ENCODE results near the gene DLGAP3.
A peak's percentile ranks its signal among the peaks of the same experiment; 100 is the strongest.

DLGAP3 gene

DNA sequence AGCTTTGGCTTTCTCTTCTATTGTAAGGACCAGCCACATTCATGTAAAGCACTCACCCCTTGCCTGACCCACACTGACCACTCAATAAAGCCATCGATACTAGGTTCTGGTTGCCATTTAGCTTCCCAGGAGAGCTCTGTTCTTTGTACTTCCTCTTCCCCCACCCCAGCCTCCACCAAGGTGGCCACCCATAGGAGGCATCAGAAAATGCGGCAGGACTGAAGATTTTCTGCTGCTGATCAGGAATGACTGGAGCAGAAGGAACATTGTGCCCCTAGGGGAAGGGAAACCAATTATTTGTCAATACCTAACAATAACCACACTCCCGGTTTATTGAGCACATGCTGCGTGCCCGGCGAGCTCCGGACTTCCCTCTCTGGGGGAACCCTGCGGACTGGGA lies 64.7 kb downstream of the DLGAP3 start:
- DNase-seq: no peak

DNA sequence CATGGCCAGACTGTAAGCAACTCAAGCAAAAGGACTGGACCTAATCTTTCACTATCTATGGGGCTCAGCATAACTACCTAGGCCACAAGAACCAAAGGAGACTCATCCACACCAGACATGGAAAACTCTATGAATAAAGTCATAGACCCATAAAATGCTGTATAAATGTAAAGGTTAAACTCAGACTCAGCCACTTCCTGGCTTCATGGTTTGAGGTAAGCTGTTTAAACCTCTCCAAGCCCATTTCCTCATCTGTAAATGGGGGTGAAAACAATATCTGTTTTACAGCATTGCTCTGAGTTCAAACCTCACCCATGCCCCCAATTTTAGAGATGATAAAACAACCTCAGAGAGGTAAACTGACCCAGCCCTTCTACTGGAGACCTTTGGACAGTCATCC lies 65.9 kb downstream of the DLGAP3 start:
- DNase-seq: no peak

DNA sequence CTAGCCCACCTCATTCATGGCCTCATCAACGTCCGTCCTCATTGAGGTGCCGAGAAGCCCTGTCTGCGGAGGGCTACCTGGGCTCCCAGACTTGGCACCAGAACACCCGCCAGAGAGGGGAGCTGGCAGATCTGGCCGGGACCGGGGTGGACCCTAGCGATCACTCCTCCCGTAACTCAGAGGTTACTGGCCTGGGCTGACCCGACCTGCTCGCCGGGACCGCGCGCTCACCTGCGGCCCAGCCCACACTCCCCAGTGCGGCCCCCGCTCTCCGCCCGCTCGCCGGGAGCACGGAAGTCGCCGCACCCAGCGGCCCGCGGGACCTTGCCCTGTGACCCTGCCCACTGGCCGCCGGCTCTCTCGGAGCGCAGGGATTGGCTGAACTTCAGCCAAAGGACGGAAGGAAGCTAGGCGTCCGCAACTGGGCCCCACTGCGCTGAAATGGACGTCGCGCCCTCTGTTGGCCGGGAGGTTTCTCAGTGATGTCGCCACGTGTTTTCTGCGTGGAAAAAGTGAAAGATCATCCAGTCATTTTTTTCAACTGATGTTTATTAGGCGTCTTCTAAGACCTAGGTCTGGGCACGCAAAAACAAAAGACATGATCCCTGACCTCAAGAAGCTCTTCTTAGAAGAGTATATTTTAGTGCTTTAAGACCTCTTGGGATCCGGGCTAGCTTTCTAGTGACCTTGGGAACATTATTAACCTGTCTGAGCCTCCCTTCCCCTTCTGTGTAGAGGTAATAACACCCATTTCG lies 69.8 kb downstream of the DLGAP3 start, which contains the start of gene SMIM12:
SMIM12 (minus strand) TSS at position 304 of the 755 bp plus-strand sequence. CDS start 3,772 bp downstream, outside the sequence.
- DNase-seq: peak; percentile 94

DNA sequence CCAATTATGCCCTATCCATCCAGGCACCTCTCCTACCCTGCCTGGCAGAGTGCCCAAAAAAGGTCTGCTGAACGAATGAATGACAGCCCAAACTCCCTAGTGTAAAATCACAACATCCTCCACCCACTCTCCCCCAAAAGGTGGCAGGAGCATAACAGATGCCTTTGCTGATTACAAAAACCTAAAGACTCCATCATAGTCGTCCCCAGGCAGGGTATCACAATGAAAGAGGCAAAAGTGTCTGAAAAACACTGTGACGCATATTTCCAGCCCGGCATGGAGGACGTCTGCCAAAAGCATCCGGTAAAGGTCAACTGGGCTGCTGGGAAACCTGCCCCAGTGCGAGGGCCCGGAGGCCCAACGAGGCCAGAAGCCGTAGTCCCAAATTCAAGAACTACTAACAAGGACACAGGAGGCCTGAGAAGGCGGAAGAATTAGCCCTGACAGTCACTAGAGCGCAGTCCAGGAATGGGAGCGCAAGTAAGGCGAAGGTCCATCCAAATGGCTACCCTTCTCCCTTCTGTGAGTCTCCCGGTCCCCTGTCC lies 70.5 kb downstream of the DLGAP3 start:
- DNase-seq: no peak

DNA sequence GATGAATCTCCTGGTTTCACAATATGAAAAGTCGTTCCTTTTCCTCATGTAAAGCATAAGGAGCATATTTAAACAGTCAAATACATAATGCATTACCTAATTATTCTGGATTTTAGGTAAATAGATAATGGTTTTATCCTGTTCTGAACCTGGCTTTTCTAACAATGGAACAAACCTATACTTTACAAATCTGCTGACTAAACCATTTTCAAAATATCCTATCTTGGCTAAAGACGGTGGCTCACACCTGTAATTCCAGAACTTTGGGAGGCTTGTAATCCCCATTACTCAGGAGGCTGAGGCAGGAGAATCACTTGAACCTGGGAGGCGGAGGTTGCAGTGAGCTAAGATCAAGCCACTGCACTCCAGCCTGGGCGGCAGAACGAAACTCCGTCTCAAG lies 72.8 kb downstream of the DLGAP3 start:
- DNase-seq: no peak

DNA sequence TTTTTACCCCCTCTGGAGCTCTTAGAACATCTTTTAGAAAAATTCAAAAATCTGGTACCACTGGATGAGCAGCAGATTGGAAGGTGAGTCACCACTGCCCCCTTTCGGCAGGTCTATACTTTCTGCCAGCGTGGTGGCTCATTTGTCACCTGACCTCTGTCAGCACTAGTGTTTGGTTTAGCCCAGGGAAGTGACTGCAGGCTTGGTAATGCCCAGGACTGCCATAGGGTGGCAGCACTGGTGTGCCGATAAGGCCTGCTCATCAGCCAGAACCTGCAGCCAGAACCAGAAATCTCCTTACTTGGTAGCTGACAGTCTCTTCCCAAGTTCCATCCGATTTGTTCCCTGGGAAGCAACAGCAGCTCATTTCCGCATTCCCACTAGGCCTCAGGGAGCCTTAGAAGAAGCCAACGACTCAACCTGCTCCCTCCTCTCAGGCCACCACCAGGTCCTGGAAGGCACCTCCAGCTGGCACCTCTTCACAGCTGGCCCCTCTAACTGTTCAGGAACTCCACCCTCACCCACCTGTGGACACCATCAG lies 76.7 kb downstream of the DLGAP3 start:
- DNase-seq: peak; percentile 95

DNA sequence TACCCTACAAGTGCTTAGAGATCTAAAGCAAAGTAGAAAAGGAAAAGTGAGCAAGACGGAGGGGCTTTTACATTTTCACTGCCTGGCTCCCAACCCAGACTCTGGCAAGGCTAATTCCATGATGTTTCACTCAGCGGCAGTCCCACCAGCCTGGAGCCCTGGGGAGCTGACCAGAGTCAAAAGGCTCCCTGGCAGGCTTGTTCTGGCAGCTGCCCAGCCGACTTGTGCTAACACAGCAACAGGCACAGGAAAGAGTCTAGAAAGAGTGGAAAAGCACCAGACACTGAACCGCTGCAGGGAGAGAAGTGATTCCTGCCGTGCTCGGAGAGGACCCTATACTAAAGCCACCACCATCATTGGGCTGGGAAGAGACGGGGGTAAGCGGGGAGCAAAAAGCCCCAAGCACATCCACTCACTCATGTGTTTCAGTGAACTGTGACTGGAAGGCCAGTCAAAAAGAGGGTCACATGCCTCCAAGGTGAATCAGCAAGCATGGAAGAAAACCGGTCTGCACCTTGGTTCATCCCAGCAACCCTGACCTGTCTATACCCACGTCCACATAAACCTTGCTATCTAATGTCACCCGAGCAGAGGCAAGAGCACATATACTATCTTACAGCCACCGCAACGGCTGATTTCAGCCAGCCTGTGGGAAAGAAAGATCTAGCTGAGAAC lies 77.9 kb downstream of the DLGAP3 start:
- DNase-seq: no peak

DNA sequence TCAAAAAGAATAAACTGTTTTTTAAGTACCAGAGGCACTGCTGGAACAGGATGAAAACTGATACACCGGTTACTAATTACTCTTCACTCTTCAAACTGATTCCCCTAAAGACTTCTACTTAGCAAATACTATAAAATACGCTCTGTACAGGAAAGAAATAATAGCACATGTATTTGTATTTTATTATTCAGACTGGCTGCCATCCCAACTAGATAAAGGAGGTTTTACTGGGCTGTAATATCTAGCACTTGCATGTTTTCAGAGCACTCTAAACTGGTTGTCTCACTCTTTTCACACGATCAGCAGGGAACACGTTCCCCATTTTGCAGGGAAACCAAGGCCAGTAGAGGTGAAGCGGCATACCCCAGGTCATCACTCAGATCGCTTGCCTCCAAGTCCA lies 79.1 kb downstream of the DLGAP3 start:
- DNase-seq: no peak

DNA sequence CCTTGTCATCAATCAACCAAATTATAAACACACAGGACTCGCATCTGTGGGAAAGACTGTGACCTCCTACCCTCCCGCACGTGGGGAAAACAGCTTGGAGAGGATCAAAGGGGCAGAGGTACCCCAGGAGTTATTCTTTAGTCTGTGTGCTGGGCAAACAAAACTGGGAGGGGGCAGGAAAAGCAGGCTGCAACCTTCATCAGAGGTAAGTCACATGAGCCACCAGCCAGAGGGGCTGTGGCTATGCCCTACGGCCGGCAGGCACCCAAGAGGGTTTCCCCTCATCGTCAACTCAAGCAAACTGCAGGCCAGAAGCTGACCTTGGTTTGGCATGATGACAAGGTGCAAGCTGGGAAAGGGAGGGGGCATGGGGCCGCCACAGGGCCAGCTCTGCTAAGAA lies 82.4 kb downstream of the DLGAP3 start:
- DNase-seq: no peak

DNA sequence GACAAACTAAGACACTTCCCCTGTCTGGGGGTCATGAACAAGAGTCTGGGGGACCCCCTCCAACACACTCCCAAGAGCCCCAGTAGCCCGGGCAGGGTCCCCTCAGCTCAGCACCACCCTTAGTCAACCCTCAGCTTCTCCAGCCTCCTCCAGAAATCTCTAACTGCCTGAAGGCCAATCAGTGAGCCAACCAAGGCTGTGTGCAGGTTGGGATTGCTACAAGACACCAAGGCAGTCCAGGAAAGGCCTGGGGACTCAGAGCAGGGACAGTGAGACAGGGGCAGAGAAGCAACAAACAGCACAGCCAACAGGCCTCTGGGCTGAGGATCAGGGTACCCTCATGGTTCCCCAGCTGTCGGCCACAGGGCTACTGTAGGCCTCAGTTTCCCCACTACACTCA lies 83.2 kb downstream of the DLGAP3 start:
- DNase-seq: no peak

DNA sequence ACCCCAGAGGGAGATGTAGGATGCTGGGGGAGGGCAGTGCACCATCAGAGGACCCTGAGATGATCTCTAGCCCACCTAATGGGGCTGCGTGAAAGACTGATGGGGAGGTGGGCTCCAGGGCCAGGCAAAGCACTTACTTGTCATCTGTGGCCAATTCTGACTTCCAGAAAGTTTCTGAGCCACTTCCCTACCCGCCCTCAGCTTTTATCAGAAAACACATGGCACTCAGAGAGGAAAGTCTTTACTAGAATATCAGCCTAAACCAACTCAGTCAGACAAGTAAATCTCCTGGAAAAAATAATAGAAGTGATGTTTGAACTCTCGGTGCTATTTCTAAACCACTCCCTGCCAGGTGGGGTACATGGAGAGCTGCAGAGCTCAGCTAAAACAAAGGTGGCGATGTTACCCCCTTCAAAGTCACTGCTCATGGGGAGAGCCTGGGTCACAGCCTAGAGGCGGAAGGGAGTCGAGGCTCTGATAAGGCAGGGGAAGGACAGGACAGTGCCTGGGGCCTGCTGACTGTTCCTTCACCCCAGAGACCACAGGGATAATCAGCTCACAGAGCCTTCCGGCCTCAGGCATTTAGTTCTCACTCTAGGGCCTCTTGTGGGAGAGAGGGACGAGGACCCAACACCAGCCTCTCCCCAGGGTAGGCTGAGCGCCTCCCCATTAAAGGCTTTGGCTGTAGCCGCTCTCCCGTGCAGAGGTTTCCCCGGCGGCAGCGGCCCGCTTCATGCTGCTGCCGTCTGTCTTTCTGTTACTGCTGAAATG lies 84.1 kb downstream of the DLGAP3 start:
- no peak for DNase-seq

DNA sequence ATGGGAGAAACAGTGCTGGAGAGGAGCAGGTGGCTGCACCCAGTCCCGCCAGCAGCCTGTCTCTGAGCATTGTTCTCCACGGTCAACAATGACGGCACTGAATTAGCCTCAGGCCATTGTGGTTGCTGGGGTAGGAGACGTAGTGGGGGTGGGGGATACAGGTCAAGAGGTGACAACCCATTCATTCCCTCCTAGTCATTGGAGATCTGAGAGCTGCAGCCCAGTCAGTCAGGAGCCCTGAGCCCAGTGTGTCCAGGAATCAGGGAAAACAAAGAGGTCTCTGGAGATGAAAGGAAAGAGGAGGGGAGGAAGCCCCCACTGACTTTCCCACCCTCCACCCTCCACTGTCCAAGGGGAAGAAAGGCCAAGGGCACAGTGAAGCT lies 85.2 kb downstream of the DLGAP3 start:
- DNase-seq: peak; percentile 62

DNA sequence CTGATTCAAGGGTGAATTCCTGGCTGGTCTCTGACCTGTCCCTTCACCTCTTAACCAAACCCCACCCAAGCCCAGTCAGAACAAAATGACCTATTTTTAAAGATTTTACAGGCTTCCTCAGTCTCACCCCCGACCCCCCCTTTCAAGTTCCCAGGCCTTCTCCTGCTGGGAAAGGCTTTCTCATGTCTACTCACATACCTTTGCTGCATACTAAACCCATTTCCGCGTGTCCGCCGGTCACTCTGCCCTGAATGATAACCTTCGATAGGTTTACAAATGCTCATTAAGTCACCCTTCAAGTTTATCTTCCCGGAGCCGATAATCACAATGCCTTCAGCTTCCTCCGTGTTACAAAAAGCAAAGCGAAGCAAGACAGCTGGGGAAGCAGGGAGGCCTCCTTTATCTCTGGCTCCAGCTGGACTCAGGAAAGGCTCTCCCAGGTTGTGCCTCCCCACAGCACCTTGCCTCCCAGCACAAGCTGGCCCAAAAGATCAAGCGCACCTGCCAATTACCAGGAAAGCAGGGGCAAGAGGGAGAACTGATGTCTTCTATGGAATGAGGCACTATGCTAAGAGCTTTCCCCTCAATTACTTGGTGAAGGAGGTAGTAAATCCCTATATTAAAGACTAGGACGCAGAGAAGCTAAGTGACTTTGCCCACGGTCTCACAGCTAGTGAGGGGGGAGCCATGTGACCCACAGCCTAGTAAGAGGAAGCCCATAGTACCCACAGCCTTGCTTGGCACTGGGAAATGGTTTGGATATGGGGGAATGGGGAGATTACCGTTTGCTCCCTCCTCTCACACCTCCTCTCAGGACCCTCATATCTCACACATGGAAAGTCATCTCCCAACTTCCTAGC lies 85.8 kb downstream of the DLGAP3 start:
- DNase-seq: peak; percentile 30

DNA sequence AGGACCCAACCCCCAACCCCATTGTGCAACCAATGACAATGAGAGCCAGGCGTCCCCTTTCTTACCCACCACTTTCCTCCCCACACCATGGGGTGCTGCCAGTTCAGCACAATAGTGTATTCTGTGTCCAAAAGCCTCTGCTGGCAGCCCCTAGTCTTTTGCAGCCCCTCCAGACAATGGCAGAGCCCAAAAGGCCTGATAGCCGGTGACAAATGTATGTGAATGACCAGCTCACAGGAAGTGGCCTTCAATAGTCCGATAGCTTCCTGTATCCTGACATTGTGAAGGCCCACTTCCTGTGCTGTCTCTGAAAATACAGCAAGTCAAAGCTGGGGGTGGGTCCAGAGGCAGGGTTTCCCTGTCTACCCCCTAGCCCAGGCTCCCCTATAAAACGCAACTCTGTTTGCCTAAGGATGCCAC lies 86.5 kb downstream of the DLGAP3 start:
- no peak for DNase-seq

DNA sequence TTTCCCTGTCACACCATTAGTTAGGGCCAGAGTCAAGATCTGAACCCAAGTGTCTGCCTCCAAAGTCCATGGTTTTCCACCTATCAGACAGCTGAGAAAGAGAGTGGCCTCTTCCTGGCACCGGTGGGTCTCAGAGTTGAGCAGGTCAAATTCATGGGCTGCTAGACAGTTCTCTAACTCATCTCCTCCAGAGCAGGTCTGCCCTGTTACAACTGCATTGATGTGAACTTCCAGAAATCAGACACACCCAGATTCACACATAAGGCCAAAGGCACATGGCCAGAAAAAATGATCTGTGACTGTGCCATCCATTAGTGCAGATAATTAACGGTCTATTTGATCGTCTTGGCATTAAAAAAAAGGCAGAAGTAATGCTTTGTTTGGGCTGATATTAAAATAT lies 87.4 kb downstream of the DLGAP3 start:
- no peak for DNase-seq

DNA sequence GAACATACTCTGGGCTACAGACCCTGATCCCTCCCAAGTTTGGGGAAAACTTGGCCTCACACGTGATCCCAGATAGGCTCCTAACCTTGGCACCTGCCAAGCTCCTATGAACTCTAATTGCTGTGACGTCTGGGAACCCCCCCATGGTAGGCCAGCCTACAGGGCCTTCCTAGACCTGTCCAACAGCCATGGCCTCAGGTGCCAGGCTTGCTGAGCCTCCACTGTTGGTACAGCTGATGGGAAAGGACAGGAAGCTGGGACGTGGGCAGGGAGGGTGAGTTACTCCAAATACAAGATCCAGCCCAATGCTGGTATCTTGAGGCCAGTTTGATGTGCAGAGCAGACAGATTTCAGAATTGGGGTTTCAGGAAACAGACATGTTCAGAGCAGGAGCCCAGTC lies 89.0 kb downstream of the DLGAP3 start:
- no peak for DNase-seq

DNA sequence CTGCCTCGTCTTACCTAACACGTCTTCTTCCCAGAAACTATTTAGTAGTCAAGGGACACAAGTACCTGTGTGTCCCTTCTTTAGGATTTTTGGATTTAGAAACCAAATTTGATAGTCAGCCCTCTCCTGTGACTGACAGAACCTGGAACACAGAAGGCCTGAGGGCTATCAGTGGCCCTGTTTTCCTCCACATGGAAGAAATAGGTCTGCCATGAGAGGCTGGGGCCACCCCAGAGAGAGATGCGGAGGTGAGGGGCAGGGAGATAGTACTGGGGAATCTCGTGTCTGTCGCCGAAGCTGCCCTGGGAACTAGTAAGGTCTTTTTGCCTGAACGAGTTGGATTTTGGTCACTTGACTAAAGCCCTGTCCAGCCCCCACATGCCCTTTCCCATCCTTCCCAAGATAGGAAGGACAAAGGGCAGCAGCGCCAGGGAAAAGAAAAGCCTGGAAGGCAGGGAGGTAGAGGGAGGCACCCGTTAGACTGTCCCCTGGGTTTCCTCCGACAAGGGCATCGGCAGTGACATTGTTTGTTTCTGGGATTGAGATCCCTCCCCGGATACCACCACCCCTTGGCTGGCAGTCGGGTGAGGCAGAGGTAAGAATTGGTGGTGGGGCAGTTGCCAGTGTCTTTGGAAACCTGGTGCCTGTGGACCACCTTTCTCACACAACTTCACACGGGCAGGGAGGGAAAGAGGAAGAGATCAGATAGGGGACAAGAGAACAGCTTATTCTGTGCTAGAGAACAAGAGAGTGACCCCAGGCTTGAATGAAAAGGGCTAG lies 89.7 kb downstream of the DLGAP3 start:
- no peak for DNase-seq

DNA sequence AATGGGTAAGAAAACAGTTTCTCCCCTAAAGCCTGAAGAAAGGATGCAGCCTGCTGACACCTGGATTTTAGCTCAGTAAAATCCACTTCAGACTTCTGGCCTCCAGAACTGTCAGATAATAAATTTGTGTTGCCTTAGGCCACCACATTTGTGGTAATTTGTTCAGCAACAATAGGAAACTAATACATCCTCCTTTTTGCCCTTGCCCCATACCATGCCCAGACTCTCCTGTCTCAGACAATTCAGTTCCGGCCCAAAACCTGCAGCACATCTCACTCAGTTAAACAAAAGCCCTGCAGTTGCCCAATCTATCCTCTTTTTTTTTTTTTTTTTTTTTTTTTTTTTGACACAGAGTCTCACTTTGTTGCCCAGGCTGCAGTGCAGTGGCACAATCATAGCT lies 95.7 kb downstream of the DLGAP3 start:
- DNase-seq: no peak

DNA sequence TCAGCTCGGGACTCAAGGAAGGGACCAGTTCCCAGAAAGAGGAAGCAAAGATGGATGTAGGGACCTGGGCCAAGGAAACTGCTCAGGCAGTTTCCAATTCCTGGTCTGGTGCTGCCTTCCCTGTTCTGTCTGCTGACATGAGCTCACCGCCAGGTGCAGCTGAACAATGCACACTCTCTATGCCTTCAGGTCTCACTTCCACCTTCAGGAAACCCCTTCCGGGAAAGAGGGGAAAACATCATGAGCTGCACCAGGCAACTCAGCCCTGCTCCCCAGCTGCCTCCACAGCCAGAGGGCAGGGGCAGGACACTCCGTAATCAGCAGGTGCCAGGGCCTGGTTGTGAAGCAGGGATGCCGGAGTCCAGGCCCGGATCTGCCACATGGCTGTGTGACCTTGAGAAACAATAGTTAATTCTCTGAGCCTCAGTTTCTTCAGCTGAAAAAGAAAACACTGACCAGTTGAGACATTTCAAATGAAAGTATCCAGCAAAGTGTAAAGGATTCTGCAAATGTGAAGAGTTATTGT lies 97.7 kb downstream of the DLGAP3 start:
- no peak for DNase-seq

DNA sequence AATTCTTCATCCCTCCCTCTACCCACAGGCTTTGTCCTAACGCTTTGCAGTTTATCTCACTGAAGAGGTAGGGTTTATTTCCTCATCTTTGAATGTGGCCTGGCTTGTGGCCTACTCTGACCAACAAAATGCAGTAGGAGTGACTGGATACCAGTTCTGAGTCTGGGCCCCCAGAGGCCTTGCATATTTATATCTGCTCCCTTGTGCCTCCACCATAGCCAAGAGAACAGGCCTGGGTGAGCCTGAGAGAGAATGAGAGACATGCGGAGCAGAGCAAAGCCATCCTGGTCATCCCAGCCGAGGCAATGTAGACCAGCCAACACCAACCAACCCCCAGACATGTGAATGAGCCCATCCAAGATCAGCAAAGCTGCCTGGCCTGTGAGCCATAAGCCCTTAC lies 100.2 kb downstream of the DLGAP3 start:
- no peak for DNase-seq

DNA sequence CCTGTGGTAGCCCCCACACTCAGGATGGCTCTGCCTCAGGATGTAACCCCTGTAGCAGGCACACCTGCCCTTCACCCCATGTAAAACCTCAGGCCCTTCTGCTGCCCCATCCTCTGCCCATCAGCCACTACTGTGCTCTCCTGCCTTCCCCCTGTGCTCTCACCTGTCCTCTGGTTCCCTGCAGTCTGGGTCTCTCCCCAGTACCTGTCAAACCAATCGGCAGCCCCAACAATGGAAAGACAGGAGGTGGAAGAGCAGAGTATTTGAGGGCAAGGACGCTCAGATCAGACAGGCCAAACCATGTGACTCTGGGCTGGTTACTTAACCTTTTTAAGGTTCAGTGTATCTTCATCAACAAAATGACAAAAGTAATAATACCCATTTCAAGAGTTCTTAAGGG lies 100.8 kb downstream of the DLGAP3 start:
- DNase-seq: no peak

Data from eye (tissue), 1 donor.